ENCODE measurements around the gene KDM4B.

Gene KDM4B

GRCh38 chr19:5055457-5055776 is 86.5 kb downstream of the KDM4B start:
- Histone ChIP-seq H3K27me3 (ENCODE audit: control insufficient read depth, insufficient read depth, low read length) (no peaks in the 10 kb centered on the region), H3K27ac (ENCODE audit: low read depth, low read length) (no peak overlapping the region), H3K4me3 (ENCODE audit: low read length) (no peak overlapping the region), H3K4me1 (ENCODE audit: control insufficient read depth, insufficient read depth, low read length) (no peaks in the 10 kb centered on the region), H3K36me3 (ENCODE audit: control insufficient read depth, insufficient read depth, low read length) (peaks cover 2% of the 10 kb centered on the region), H3K9ac (ENCODE audit: low read length) (no peak overlapping the region)

- H3K4me1 ChIP-seq (ENCODE audit: control insufficient read depth, insufficient read depth, low read length), result no peaks in the 10 kb centered on the region
- H3K27ac ChIP-seq (ENCODE audit: low read depth, low read length), result no peak overlapping the region
- H3K9ac ChIP-seq (ENCODE audit: low read length), result no peak overlapping the region
- H3K4me3 ChIP-seq (ENCODE audit: low read length), result no peak overlapping the region
- peaks cover 6% of the 10 kb centered on the region for H3K36me3 ChIP-seq (ENCODE audit: control insufficient read depth, insufficient read depth, low read length)
- no peaks in the 10 kb centered on the region for H3K27me3 ChIP-seq (ENCODE audit: control insufficient read depth, insufficient read depth, low read length)
Measured at GRCh38 chr19:5057860-5058259, 88.9 kb downstream of the KDM4B start.

- no peak overlapping the region for H3K4me3 ChIP-seq (ENCODE audit: low read length)
- H3K27ac ChIP-seq (ENCODE audit: low read depth, low read length), result no peak overlapping the region
- H3K36me3 ChIP-seq (ENCODE audit: control insufficient read depth, insufficient read depth, low read length), result peaks cover 7% of the 10 kb centered on the region
Measured at GRCh38 chr19:5058521-5059212, 89.8 kb downstream of the KDM4B start.

GRCh38 chr19:5059213-5059574 is 90.3 kb downstream of the KDM4B start:
- H3K4me1 ChIP-seq (ENCODE audit: control insufficient read depth, insufficient read depth, low read length), result no peaks in the 10 kb centered on the region
- no peak overlapping the region for H3K27ac ChIP-seq (ENCODE audit: low read depth, low read length)
- H3K36me3 ChIP-seq (ENCODE audit: control insufficient read depth, insufficient read depth, low read length), result peaks cover 9% of the 10 kb centered on the region
- H3K27me3 ChIP-seq (ENCODE audit: control insufficient read depth, insufficient read depth, low read length), result no peaks in the 10 kb centered on the region
- H3K9ac ChIP-seq (ENCODE audit: low read length), result no peak overlapping the region
- no peak overlapping the region for H3K4me3 ChIP-seq (ENCODE audit: low read length)

More at GRCh38 chr19:5058521-5059212, 89.8 kb downstream of the KDM4B start:
- Histone ChIP-seq H3K27me3 (ENCODE audit: control insufficient read depth, insufficient read depth, low read length) (no peaks in the 10 kb centered on the region), H3K4me1 (ENCODE audit: control insufficient read depth, insufficient read depth, low read length) (no peaks in the 10 kb centered on the region), H3K9ac (ENCODE audit: low read length) (no peak overlapping the region)

- Histone ChIP-seq H3K4me1 (ENCODE audit: control insufficient read depth, insufficient read depth, low read length) (no peaks in the 10 kb centered on the region), H3K36me3 (ENCODE audit: control insufficient read depth, insufficient read depth, low read length) (peaks cover 9% of the 10 kb centered on the region), H3K4me3 (ENCODE audit: low read length) (no peak overlapping the region), H3K27me3 (ENCODE audit: control insufficient read depth, insufficient read depth, low read length) (no peaks in the 10 kb centered on the region), H3K27ac (ENCODE audit: low read depth, low read length) (no peak overlapping the region), H3K9ac (ENCODE audit: low read length) (no peak overlapping the region)
Measured at GRCh38 chr19:5059793-5060192, 90.9 kb downstream of the KDM4B start.

- H3K27ac ChIP-seq (ENCODE audit: low read depth, low read length), result no peak overlapping the region
- no peaks in the 10 kb centered on the region for H3K27me3 ChIP-seq (ENCODE audit: control insufficient read depth, insufficient read depth, low read length)
- no peak overlapping the region for H3K9ac ChIP-seq (ENCODE audit: low read length)
- H3K36me3 ChIP-seq (ENCODE audit: control insufficient read depth, insufficient read depth, low read length), result peaks cover 12% of the 10 kb centered on the region
- H3K4me1 ChIP-seq (ENCODE audit: control insufficient read depth, insufficient read depth, low read length), result no peaks in the 10 kb centered on the region
- no peak overlapping the region for H3K4me3 ChIP-seq (ENCODE audit: low read length)
Measured at GRCh38 chr19:5062195-5062594, 93.3 kb downstream of the KDM4B start.

- peaks cover 12% of the 10 kb centered on the region for H3K36me3 ChIP-seq (ENCODE audit: control insufficient read depth, insufficient read depth, low read length)
Measured at GRCh38 chr19:5062799-5063198, 93.9 kb downstream of the KDM4B start.

GRCh38 chr19:5063873-5064645 is 95.1 kb downstream of the KDM4B start:
- H3K9ac ChIP-seq (ENCODE audit: low read length), result no peak overlapping the region
- no peak overlapping the region for H3K4me3 ChIP-seq (ENCODE audit: low read length)
- no peak overlapping the region for H3K27ac ChIP-seq (ENCODE audit: low read depth, low read length)
- H3K36me3 ChIP-seq (ENCODE audit: control insufficient read depth, insufficient read depth, low read length), result peaks cover 12% of the 10 kb centered on the region
- H3K4me1 ChIP-seq (ENCODE audit: control insufficient read depth, insufficient read depth, low read length), result no peaks in the 10 kb centered on the region
- no peaks in the 10 kb centered on the region for H3K27me3 ChIP-seq (ENCODE audit: control insufficient read depth, insufficient read depth, low read length)

More at GRCh38 chr19:5062799-5063198, 93.9 kb downstream of the KDM4B start:
- Histone ChIP-seq H3K27me3 (ENCODE audit: control insufficient read depth, insufficient read depth, low read length) (no peaks in the 10 kb centered on the region), H3K27ac (ENCODE audit: low read depth, low read length) (no peak overlapping the region), H3K9ac (ENCODE audit: low read length) (no peak overlapping the region), H3K4me1 (ENCODE audit: control insufficient read depth, insufficient read depth, low read length) (no peaks in the 10 kb centered on the region), H3K4me3 (ENCODE audit: low read length) (no peak overlapping the region)

GRCh38 chr19:5064896-5065295 is 96.0 kb downstream of the KDM4B start:
- Histone ChIP-seq H3K27me3 (ENCODE audit: control insufficient read depth, insufficient read depth, low read length) (no peaks in the 10 kb centered on the region), H3K4me1 (ENCODE audit: control insufficient read depth, insufficient read depth, low read length) (no peaks in the 10 kb centered on the region), H3K9ac (ENCODE audit: low read length) (no peak overlapping the region), H3K27ac (ENCODE audit: low read depth, low read length) (no peak overlapping the region), H3K4me3 (ENCODE audit: low read length) (no peak overlapping the region), H3K36me3 (ENCODE audit: control insufficient read depth, insufficient read depth, low read length) (peaks cover 12% of the 10 kb centered on the region)

GRCh38 chr19:5065663-5066093 is 96.8 kb downstream of the KDM4B start:
- Histone ChIP-seq H3K4me1 (ENCODE audit: control insufficient read depth, insufficient read depth, low read length) (no peaks in the 10 kb centered on the region), H3K27me3 (ENCODE audit: control insufficient read depth, insufficient read depth, low read length) (no peaks in the 10 kb centered on the region), H3K27ac (ENCODE audit: low read depth, low read length) (no peak overlapping the region), H3K9ac (ENCODE audit: low read length) (no peak overlapping the region), H3K36me3 (ENCODE audit: control insufficient read depth, insufficient read depth, low read length) (peaks cover 12% of the 10 kb centered on the region), H3K4me3 (ENCODE audit: low read length) (no peak overlapping the region)

GRCh38 chr19:5066768-5067167 is 97.9 kb downstream of the KDM4B start:
- no peak overlapping the region for H3K9ac ChIP-seq (ENCODE audit: low read length)
- H3K36me3 ChIP-seq (ENCODE audit: control insufficient read depth, insufficient read depth, low read length), result peaks cover 12% of the 10 kb centered on the region

GRCh38 chr19:5067678-5068077 is 98.8 kb downstream of the KDM4B start:
- Histone ChIP-seq H3K27ac (ENCODE audit: low read depth, low read length) (no peak overlapping the region), H3K4me3 (ENCODE audit: low read length) (no peak overlapping the region), H3K9ac (ENCODE audit: low read length) (no peak overlapping the region), H3K27me3 (ENCODE audit: control insufficient read depth, insufficient read depth, low read length) (no peaks in the 10 kb centered on the region), H3K36me3 (ENCODE audit: control insufficient read depth, insufficient read depth, low read length) (peaks cover 8% of the 10 kb centered on the region), H3K4me1 (ENCODE audit: control insufficient read depth, insufficient read depth, low read length) (no peaks in the 10 kb centered on the region)

More at GRCh38 chr19:5066768-5067167, 97.9 kb downstream of the KDM4B start:
- Histone ChIP-seq H3K4me1 (ENCODE audit: control insufficient read depth, insufficient read depth, low read length) (no peaks in the 10 kb centered on the region), H3K4me3 (ENCODE audit: low read length) (no peak overlapping the region), H3K27me3 (ENCODE audit: control insufficient read depth, insufficient read depth, low read length) (no peaks in the 10 kb centered on the region), H3K27ac (ENCODE audit: low read depth, low read length) (no peak overlapping the region)

All from rectal smooth muscle tissue (tissue), 1 donor.